H9 (cell line): ENCODE data around the gene ILF3. TPM values are rescaled to one million over a fixed set of nuclear protein-coding genes. Genes with fewer than 3 reads are reported as not detected.

Experiments
- DNase-seq: peaks from one replicate; pipeline ENCODE4 v3.0.0-alpha.2; 2017
- H2AFZ ChIP-seq: one replicate; pipeline ENCODE4 v1.6.1; 2013; ENCODE audit warnings: mild to moderate bottlenecking, low read length, control low read depth, moderate library complexity
- H2AK5ac ChIP-seq: 2 replicates; pipeline ENCODE4 v1.6.1; 2013; ENCODE audit warnings: low read length, control low read depth, mixed read lengths; ENCODE audit not compliant: insufficient read length
- H2BK120ac ChIP-seq: one replicate; pipeline ENCODE4 v1.6.1; 2013; ENCODE audit warnings: low read depth, mild to moderate bottlenecking, low read length, control low read depth, inconsistent platforms; ENCODE audit not compliant: poor library complexity, severe bottlenecking
- H2BK12ac ChIP-seq: 2 replicates; pipeline ENCODE4 v1.6.1; 2013; ENCODE audit warnings: low read length, control low read depth, mixed read lengths, low read depth; ENCODE audit not compliant: insufficient read length
- H2BK15ac ChIP-seq: 2 replicates; pipeline ENCODE4 v1.6.1; 2013; ENCODE audit warnings: low read depth, low read length, control low read depth
- H2BK20ac ChIP-seq: one replicate; pipeline ENCODE4 v1.6.1; 2013; ENCODE audit warnings: low read depth, mild to moderate bottlenecking, low read length, control low read depth, inconsistent platforms; ENCODE audit not compliant: poor library complexity, severe bottlenecking
- H2BK5ac ChIP-seq: 2 replicates; pipeline ENCODE4 v1.6.1; 2013; ENCODE audit warnings: low read length, control low read depth, mixed read lengths; ENCODE audit not compliant: insufficient read length
- H3K14ac ChIP-seq: 2 replicates; pipeline ENCODE4 v1.6.1; 2013; ENCODE audit warnings: low read length, control low read depth; ENCODE audit not compliant: insufficient read depth
- H3K18ac ChIP-seq: 2 replicates; pipeline ENCODE4 v1.6.1; 2013; ENCODE audit warnings: low read depth, mild to moderate bottlenecking, mixed read lengths, low read length, control low read depth; ENCODE audit not compliant: insufficient read length
- H3K23ac ChIP-seq: 2 replicates; pipeline ENCODE4 v1.6.1; 2013; ENCODE audit warnings: low read length, control low read depth, mixed read lengths, low read depth; ENCODE audit not compliant: insufficient read length
- H3K23me2 ChIP-seq: 2 replicates; pipeline ENCODE4 v1.6.1; 2013; ENCODE audit warnings: low read depth, mild to moderate bottlenecking, mixed read lengths, low read length, control low read depth; ENCODE audit not compliant: insufficient read length, poor library complexity, severe bottlenecking
- H3K27ac ChIP-seq: 2 replicates; pipeline ENCODE4 v1.5.1; 2013; ENCODE audit warnings: low read length, control low read depth, mixed read lengths, low read depth; ENCODE audit not compliant: insufficient read length
- H3K27me3 ChIP-seq: 2 replicates; pipeline ENCODE4 v1.6.1; 2013; ENCODE audit warnings: low read length, control low read depth, inconsistent platforms; ENCODE audit not compliant: insufficient read depth
- H3K4ac ChIP-seq: 2 replicates; pipeline ENCODE4 v1.6.1; 2013; ENCODE audit warnings: low read depth, mild to moderate bottlenecking, control low read depth, inconsistent platforms, low read length, moderate library complexity
- H3K4me1 ChIP-seq: 2 replicates; pipeline ENCODE4 v1.6.1; 2013; ENCODE audit warnings: low read length, control low read depth, inconsistent platforms; ENCODE audit not compliant: insufficient read depth
- H3K4me2 ChIP-seq: 2 replicates; pipeline ENCODE4 v1.6.1; 2013; ENCODE audit warnings: low read length, control low read depth, mixed read lengths; ENCODE audit not compliant: insufficient read length, insufficient read depth
- H3K56ac ChIP-seq: 2 replicates; pipeline ENCODE4 v1.6.1; 2013; ENCODE audit warnings: low read depth, mild to moderate bottlenecking, mixed read lengths, low read length, control low read depth; ENCODE audit not compliant: insufficient read length
- H3K79me1 ChIP-seq: 2 replicates; pipeline ENCODE4 v1.6.1; 2013; ENCODE audit warnings: low read depth, mild to moderate bottlenecking, moderate library complexity, low read length, control low read depth, inconsistent platforms; ENCODE audit not compliant: insufficient read depth, poor library complexity, severe bottlenecking
- H3K79me2 ChIP-seq: 2 replicates; pipeline ENCODE4 v1.6.1; 2013; ENCODE audit warnings: low read length, control low read depth, inconsistent platforms; ENCODE audit not compliant: insufficient read depth
- H3K9ac ChIP-seq: 2 replicates; pipeline ENCODE4 v1.6.1; 2013; ENCODE audit warnings: low read length, control low read depth, mixed read lengths; ENCODE audit not compliant: insufficient read length; ENCODE audit errors: extremely low read depth
- H3K9me3 ChIP-seq: one replicate; pipeline ENCODE4 v1.6.1; 2013; ENCODE audit warnings: low read depth, low read length, inconsistent platforms; ENCODE audit not compliant: control insufficient read depth
- H3T11ph ChIP-seq: one replicate; pipeline ENCODE4 v1.6.1; 2013; ENCODE audit warnings: mild to moderate bottlenecking, low read length, control low read depth, inconsistent platforms
- H4K20me1 ChIP-seq: one replicate; pipeline ENCODE4 v1.6.1; 2013; ENCODE audit not compliant: control insufficient read depth, insufficient read length, insufficient read depth
- H4K5ac ChIP-seq: 2 replicates; pipeline ENCODE4 v1.6.1; 2013; ENCODE audit warnings: low read depth, mild to moderate bottlenecking, mixed read lengths, low read length, control low read depth; ENCODE audit not compliant: insufficient read length
- H4K8ac ChIP-seq: replicated peaks from 2 replicates; pipeline ENCODE4 v1.6.1; 2013; ENCODE audit warnings: low read length, control low read depth, mixed read lengths, low read depth; ENCODE audit not compliant: insufficient read length
- H4K91ac ChIP-seq: 2 replicates; pipeline ENCODE4 v1.6.1; 2013; ENCODE audit warnings: low read depth, mild to moderate bottlenecking, moderate library complexity, mixed read lengths, low read length, control low read depth; ENCODE audit not compliant: insufficient read length
- H3K27ac Mint-ChIP-seq, 3 experiments: 2 replicates in 2 of 3; 3 replicates in 1 of 3; pipeline ENCODE4 v1.8.0; 2020 to 2021; ENCODE audit warnings: mixed read lengths in 3 of 3, mild to moderate bottlenecking in 1 of 3, moderate library complexity in 1 of 3
- H3K27me3 Mint-ChIP-seq: 2 replicates; pipeline ENCODE4 v1.8.0; 2021; ENCODE audit warnings: low read depth, mild to moderate bottlenecking, moderate library complexity, mixed read lengths
- H3K36me3 Mint-ChIP-seq, 3 experiments: 2 replicates in 2 of 3; 3 replicates in 1 of 3; pipeline ENCODE4 v1.8.0; 2020 to 2021; ENCODE audit warnings: low read depth in 3 of 3, mixed read lengths in 3 of 3; ENCODE audit not compliant: insufficient read depth in 1 of 3
- H3K4me1 Mint-ChIP-seq, 2 experiments: 2 replicates each; pipeline ENCODE4 v1.8.0; 2020; ENCODE audit warnings: mixed read lengths in 2 of 2
- H3K4me3 Mint-ChIP-seq, 2 experiments: 2 replicates in 1 of 2; 3 replicates in 1 of 2; pipeline ENCODE4 v1.8.0; 2020 to 2021; ENCODE audit warnings: mild to moderate bottlenecking in 2 of 2, mixed read lengths in 2 of 2, moderate library complexity in 1 of 2
- H3K9me3 Mint-ChIP-seq, 2 experiments: 2 replicates in 1 of 2; 3 replicates in 1 of 2; pipeline ENCODE4 v1.8.0; 2020; ENCODE audit warnings: mild to moderate bottlenecking in 2 of 2, mixed read lengths in 2 of 2, moderate library complexity in 1 of 2
- WGBS: extraction: QIAGEN DNeasy Blood & Tissue Kit; methylation state at CpG from one replicate; pipeline ENCODE4 v1.1.7; 2013; ENCODE audit warnings: missing lambda C conversion rate, low lambda C conversion rate, mixed read lengths; ENCODE audit not compliant: insufficient read length; ENCODE audit errors: extremely low coverage; 5-methylcytosine and 5-hydroxymethylcytosine counted together
- total RNA-seq: library from RNA; stranded (reverse); gene quantifications from 2 replicates; pipeline ENCODE4 v1.2.1, GENCODE V29; 2021
- TF ChIP-seq, protein P1 (sequence below): fragments of 200-600 bp; sonication (generic); conservative IDR thresholded peaks from 3 replicates; pipeline ENCODE4 v1.8.0; 2021; ENCODE audit warnings: antibody characterized with exemption, mild to moderate bottlenecking

Gene ILF3
- total RNA-seq, 1 experiment from 2014 or later: 841 TPM

- no peaks in the 10 kb centered on the region for H3K23me2 ChIP-seq
- no peak overlapping the region for H2BK12ac ChIP-seq
- H3K4me3 Mint-ChIP-seq: no peak overlapping the region
- H3K27ac Mint-ChIP-seq: peak overlapping the region in 1 of 3 experiments; percentile 80; a peak in 2 of 7 replicates
- peaks cover 8% of the 10 kb centered on the region for H3K79me1 ChIP-seq
- H3K9me3 Mint-ChIP-seq: no peaks in the 10 kb centered on the region
- no peak overlapping the region for H3K56ac ChIP-seq
- H4K20me1 ChIP-seq: peaks cover 3% of the 10 kb centered on the region
- H3K36me3 Mint-ChIP-seq: peaks cover 61 to 98% (median 97%) of the 10 kb centered on the region in 3 experiments
- no peak overlapping the region for H3K23ac ChIP-seq
- H3K27me3 ChIP-seq: no peaks in the 10 kb centered on the region
- H2AK5ac ChIP-seq: no peak overlapping the region
- no peak overlapping the region for H3K9ac ChIP-seq
- no peak overlapping the region for H2BK15ac ChIP-seq
- no peak overlapping the region for H3K14ac ChIP-seq
- H3K27me3 Mint-ChIP-seq: peaks cover 3% of the 10 kb centered on the region
- WGBS: no CpG with 5 or more reads among the region's 21 CpGs
- peaks cover 3% of the 10 kb centered on the region; the same call in 1 of the 2 replicates for H3K79me2 ChIP-seq
- no peak overlapping the region for H2BK5ac ChIP-seq
- no peak for DNase-seq
- H3K4me2 ChIP-seq: no peak overlapping the region
- H3K4me1 Mint-ChIP-seq: no peaks in the 10 kb centered on the region
- no peak overlapping the region for H4K5ac ChIP-seq
- H3K9me3 ChIP-seq: no peaks in the 10 kb centered on the region
- TF ChIP-seq, protein P1, sequence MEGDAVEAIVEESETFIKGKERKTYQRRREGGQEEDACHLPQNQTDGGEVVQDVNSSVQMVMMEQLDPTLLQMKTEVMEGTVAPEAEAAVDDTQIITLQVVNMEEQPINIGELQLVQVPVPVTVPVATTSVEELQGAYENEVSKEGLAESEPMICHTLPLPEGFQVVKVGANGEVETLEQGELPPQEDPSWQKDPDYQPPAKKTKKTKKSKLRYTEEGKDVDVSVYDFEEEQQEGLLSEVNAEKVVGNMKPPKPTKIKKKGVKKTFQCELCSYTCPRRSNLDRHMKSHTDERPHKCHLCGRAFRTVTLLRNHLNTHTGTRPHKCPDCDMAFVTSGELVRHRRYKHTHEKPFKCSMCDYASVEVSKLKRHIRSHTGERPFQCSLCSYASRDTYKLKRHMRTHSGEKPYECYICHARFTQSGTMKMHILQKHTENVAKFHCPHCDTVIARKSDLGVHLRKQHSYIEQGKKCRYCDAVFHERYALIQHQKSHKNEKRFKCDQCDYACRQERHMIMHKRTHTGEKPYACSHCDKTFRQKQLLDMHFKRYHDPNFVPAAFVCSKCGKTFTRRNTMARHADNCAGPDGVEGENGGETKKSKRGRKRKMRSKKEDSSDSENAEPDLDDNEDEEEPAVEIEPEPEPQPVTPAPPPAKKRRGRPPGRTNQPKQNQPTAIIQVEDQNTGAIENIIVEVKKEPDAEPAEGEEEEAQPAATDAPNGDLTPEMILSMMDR: no peak
- no peak overlapping the region for H2BK20ac ChIP-seq
- no peak overlapping the region for H4K91ac ChIP-seq
- no peak overlapping the region for H3K27ac ChIP-seq
- H3T11ph ChIP-seq: no peak overlapping the region
- no peak overlapping the region for H3K18ac ChIP-seq
- no peaks in the 10 kb centered on the region for H3K4me1 ChIP-seq
- no peak overlapping the region for H2AFZ ChIP-seq
- no peak overlapping the region for H2BK120ac ChIP-seq
- H3K4ac ChIP-seq: no peak overlapping the region
- no peak overlapping the region for H4K8ac ChIP-seq
These were observed 29.4 kb downstream of the ILF3 start for GRCh38 chr19:10683582-10683981.
